HUES64 (cell line): Measurements from ENCODE around the gene CHN2.

ENCODE experiments used
- H3K27ac ChIP-seq: 2 replicates; pipeline ENCODE4 v1.7.0; 2013; ENCODE audit warnings: low read depth, low read length, inconsistent platforms
- H3K27me3 ChIP-seq: 2 replicates; pipeline ENCODE4 v1.6.1; 2013; ENCODE audit warnings: mild to moderate bottlenecking, low read length; ENCODE audit not compliant: insufficient read depth
- H3K36me3 ChIP-seq: 2 replicates; pipeline ENCODE4 v1.6.1; 2013; ENCODE audit warnings: mild to moderate bottlenecking, low read length; ENCODE audit not compliant: insufficient read depth
- H3K4me1 ChIP-seq: 2 replicates; pipeline ENCODE4 v1.6.1; 2013; ENCODE audit warnings: mild to moderate bottlenecking, low read length, moderate library complexity; ENCODE audit not compliant: insufficient read depth
- H3K4me3 ChIP-seq: 2 replicates; pipeline ENCODE4 v1.5.1; 2013; ENCODE audit warnings: mild to moderate bottlenecking, low read length, moderate library complexity
- H3K9ac ChIP-seq: 2 replicates; pipeline ENCODE4 v1.6.1; 2013; ENCODE audit warnings: mild to moderate bottlenecking, low read depth, low read length
- H3K9me3 ChIP-seq: 2 replicates; pipeline ENCODE4 v1.6.1; 2013; ENCODE audit warnings: low read depth, low read length; ENCODE audit not compliant: insufficient read depth
- WGBS: fragments of 150-250, 120-280 bp; methylation state at CpG from one replicate; pipeline ENCODE4 v1.1.7; 2013; ENCODE audit warnings: missing lambda C conversion rate; 5-methylcytosine and 5-hydroxymethylcytosine counted together

The CHN2 gene

DNA sequence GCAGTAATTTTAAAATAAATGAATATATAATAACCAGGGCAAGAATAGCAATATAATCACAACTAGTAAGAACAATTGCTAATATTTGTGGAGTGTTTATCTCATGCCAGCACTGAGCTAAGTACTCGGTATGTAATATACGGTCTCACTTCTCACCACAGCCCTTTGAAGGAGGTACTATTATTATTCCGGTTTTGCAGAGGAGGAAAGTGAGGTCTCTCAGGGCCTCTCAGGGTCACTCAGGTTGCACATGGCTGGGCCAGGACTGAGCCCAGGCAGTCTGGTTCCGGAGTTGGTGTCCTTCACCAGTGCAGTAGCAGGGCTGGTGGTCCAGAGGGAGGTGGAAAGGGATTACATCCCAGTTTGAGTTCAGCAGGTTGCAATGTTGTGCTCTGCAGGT, 80.9 kb downstream of the CHN2 start:
- Histone ChIP-seq H3K27ac (no peak overlapping the region), H3K4me3 (no peak overlapping the region), H3K36me3 (no peaks in the 10 kb centered on the region), H3K9me3 (no peaks in the 10 kb centered on the region), H3K9ac (no peak overlapping the region), H3K27me3 (no peaks in the 10 kb centered on the region), H3K4me1 (peaks cover 27% of the 10 kb centered on the region)
- 91% methylated on average over 4 of the region's 4 CpGs for WGBS

DNA sequence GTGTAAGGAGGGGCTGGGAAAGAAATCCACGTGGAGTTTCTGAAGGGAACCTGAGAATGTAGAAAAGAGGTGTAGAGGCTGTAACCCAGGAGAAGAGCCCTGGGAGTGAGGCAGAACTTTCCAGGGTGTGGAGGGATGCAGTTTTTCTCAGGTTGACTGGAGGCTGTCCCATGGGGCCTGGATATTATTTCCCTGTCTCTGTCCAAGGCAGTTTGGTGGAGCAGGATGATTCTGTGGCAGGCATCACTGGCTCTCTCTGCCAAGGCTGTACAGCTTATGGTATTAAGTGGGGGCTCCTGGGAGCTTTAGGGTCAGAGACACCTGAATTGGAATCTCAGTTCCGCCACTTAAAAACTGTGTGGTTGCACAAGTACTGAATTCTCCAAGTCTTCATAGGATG, 81.6 kb downstream of the CHN2 start:
- Histone ChIP-seq H3K36me3 (no peaks in the 10 kb centered on the region), H3K9ac (no peak overlapping the region), H3K4me3 (no peak overlapping the region), H3K4me1 (peaks cover 20% of the 10 kb centered on the region), H3K9me3 (no peaks in the 10 kb centered on the region), H3K27me3 (no peaks in the 10 kb centered on the region), H3K27ac (no peak overlapping the region)
- 48% methylated on average over 2 of the region's 2 CpGs for WGBS

- 96% methylated on average over 4 of the region's 4 CpGs for WGBS
- no peak overlapping the region for H3K27ac ChIP-seq
Observed at GRCh38 chr7:29276806-29277205, 82.2 kb downstream of the CHN2 start.

DNA sequence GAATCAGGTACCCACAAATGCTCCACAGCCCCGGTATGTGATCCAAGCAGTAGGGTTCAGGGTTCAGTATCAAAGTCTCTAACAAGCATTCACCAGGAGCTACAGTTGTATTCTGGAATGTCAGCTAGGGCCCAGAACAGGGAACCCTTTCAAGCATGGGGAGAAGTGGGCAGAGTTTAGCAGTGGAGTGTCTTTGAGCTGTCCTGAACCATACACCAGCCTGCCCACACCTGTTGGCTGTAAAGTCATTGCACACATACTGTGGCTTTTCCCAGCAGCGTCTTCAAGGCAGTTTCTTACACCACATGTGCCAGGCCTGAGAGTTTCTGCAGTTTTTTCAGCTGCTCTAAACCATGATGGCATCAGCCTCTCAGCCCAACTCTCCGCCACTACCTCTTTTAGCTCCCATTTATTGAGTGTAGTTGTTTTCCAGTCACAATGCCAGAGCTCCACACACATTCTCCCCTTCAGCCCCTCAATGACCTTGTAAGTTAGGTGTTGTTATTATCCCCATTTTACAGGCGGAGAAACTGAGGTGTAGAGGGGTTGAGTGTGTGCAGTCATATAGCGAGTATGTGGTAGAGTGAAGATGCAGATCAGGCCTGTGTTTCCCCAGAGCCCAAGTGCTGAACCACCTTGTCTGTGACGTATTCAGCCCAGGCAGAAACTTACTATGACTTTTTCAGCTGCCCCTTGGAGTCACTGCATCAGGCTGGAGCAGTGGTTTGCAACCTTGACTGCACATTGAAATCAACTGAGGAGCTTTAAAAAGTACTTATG, 83.1 kb downstream of the CHN2 start:
- Histone ChIP-seq H3K9me3 (no peaks in the 10 kb centered on the region), H3K4me3 (no peak overlapping the region), H3K4me1 (peaks cover 17% of the 10 kb centered on the region), H3K36me3 (no peaks in the 10 kb centered on the region), H3K9ac (no peak overlapping the region), H3K27ac (no peak overlapping the region), H3K27me3 (no peaks in the 10 kb centered on the region)
- 94% methylated on average over 6 of the region's 6 CpGs for WGBS

More at GRCh38 chr7:29276806-29277205, 82.2 kb downstream of the CHN2 start:
- H3K4me1 ChIP-seq: peaks cover 14% of the 10 kb centered on the region
- no peaks in the 10 kb centered on the region for H3K9me3 ChIP-seq
- no peak overlapping the region for H3K9ac ChIP-seq
- no peak overlapping the region for H3K4me3 ChIP-seq
- no peaks in the 10 kb centered on the region for H3K27me3 ChIP-seq
- no peaks in the 10 kb centered on the region for H3K36me3 ChIP-seq

- Histone ChIP-seq H3K4me1 (peaks cover 23% of the 10 kb centered on the region), H3K27ac (no peak overlapping the region), H3K4me3 (no peak overlapping the region), H3K9ac (no peak overlapping the region), H3K27me3 (no peaks in the 10 kb centered on the region), H3K36me3 (no peaks in the 10 kb centered on the region), H3K9me3 (no peaks in the 10 kb centered on the region)
- 87% methylated on average over 9 of the region's 9 CpGs for WGBS
Observed at GRCh38 chr7:29278337-29279069, 83.9 kb downstream of the CHN2 start.

- H3K36me3 ChIP-seq: no peaks in the 10 kb centered on the region
- peaks cover 9% of the 10 kb centered on the region for H3K4me1 ChIP-seq
- H3K9me3 ChIP-seq: no peaks in the 10 kb centered on the region
- no peaks in the 10 kb centered on the region for H3K27me3 ChIP-seq
- H3K27ac ChIP-seq: no peak overlapping the region
- H3K4me3 ChIP-seq: no peak overlapping the region
- no peak overlapping the region for H3K9ac ChIP-seq
- WGBS: 92% methylated on average over 11 of the region's 12 CpGs
Observed at GRCh38 chr7:29281782-29282541, 87.4 kb downstream of the CHN2 start.

DNA sequence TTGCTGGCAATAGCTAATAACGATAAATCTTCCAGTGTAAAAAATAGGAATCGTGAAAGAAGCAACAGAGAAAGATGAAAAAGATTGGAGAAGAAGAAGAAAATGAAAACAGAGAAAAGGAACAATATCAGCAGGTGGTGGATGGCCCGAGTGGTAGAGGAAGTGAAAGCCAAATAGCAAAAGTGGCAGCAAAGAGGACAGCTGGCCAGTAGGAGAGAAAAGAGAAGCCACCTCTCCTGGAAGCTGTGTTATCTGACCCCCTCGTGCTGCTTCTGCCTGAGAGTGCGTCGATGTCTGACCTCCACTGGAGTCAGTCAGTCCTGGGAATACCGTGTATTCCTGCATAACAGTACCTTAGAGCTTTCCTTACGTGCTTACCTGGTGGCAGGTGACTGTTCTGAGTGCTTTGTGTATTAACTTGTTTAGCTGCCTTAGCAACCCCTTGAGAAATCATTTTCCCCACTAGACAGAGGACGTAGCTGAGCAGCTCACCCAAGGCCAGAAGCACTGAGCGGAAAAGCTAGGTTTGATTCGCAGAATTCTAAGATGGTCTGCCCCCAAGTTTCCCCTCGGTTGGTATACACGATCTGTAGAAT, 88.3 kb downstream of the CHN2 start:
- Histone ChIP-seq H3K36me3 (no peaks in the 10 kb centered on the region), H3K4me1 (peaks cover 9% of the 10 kb centered on the region), H3K9me3 (no peaks in the 10 kb centered on the region), H3K9ac (no peak overlapping the region), H3K27me3 (no peaks in the 10 kb centered on the region), H3K4me3 (no peak overlapping the region), H3K27ac (no peak overlapping the region)
- 79% methylated on average over 13 of the region's 13 CpGs for WGBS

GRCh38 chr7:29284696-29285443, 90.3 kb downstream of the CHN2 start:
- peaks cover 28% of the 10 kb centered on the region for H3K4me1 ChIP-seq
- no peaks in the 10 kb centered on the region for H3K9me3 ChIP-seq
- H3K4me3 ChIP-seq: no peak overlapping the region
- no peak overlapping the region for H3K27ac ChIP-seq
- 96% methylated on average over 6 of the region's 6 CpGs for WGBS
- no peaks in the 10 kb centered on the region for H3K36me3 ChIP-seq
- H3K9ac ChIP-seq: no peak overlapping the region
- H3K27me3 ChIP-seq: no peaks in the 10 kb centered on the region

GRCh38 chr7:29285444-29285793, 90.8 kb downstream of the CHN2 start:
- Histone ChIP-seq H3K9me3 (no peaks in the 10 kb centered on the region), H3K4me3 (no peak overlapping the region), H3K27ac (no peak overlapping the region), H3K36me3 (no peaks in the 10 kb centered on the region), H3K27me3 (no peaks in the 10 kb centered on the region), H3K4me1 (peaks cover 34% of the 10 kb centered on the region), H3K9ac (no peak overlapping the region)
- WGBS: 89% methylated on average over 4 of the region's 4 CpGs

DNA sequence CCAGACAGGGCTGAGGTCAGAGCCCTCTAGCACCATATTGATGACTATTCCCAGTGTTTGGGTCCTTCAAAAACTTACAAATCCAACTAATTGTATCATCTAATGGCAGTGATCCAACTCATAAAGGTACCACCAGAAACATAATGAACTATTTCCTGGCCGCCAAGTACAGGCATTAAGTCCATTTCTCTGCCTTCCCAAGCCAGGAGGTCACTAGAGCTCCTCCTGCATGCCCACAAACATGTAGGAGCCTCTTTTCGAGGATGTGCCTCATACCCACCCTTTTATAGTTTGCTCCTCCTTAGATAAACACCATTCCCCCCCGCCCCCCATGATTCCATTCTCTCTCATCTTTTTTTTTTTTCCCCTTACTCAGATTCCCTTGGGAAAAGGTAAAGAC, 91.3 kb downstream of the CHN2 start:
- Histone ChIP-seq H3K9ac (no peak overlapping the region), H3K27me3 (no peaks in the 10 kb centered on the region), H3K9me3 (no peaks in the 10 kb centered on the region), H3K27ac (no peak overlapping the region), H3K4me3 (no peak overlapping the region), H3K4me1 (peaks cover 35% of the 10 kb centered on the region), H3K36me3 (no peaks in the 10 kb centered on the region)
- 86% methylated on average over 3 of the region's 3 CpGs for WGBS
